H9 (cell line): ENCODE measurements around the gene SCGN. TPM values are rescaled to one million over a fixed set of nuclear protein-coding genes. Genes with fewer than 3 reads are reported as not detected.

Experiments
- DNase-seq: peaks from one replicate; pipeline ENCODE4 v3.0.0-alpha.2; 2017
- H2AFZ ChIP-seq: one replicate; pipeline ENCODE4 v1.6.1; 2013; ENCODE audit warnings: mild to moderate bottlenecking, low read length, control low read depth, moderate library complexity
- H2AK5ac ChIP-seq: 2 replicates; pipeline ENCODE4 v1.6.1; 2013; ENCODE audit warnings: low read length, control low read depth, mixed read lengths; ENCODE audit not compliant: insufficient read length
- H2BK120ac ChIP-seq: one replicate; pipeline ENCODE4 v1.6.1; 2013; ENCODE audit warnings: low read depth, mild to moderate bottlenecking, low read length, control low read depth, inconsistent platforms; ENCODE audit not compliant: poor library complexity, severe bottlenecking
- H2BK12ac ChIP-seq: 2 replicates; pipeline ENCODE4 v1.6.1; 2013; ENCODE audit warnings: low read length, control low read depth, mixed read lengths, low read depth; ENCODE audit not compliant: insufficient read length
- H2BK15ac ChIP-seq: 2 replicates; pipeline ENCODE4 v1.6.1; 2013; ENCODE audit warnings: low read depth, low read length, control low read depth
- H2BK20ac ChIP-seq: one replicate; pipeline ENCODE4 v1.6.1; 2013; ENCODE audit warnings: low read depth, mild to moderate bottlenecking, low read length, control low read depth, inconsistent platforms; ENCODE audit not compliant: poor library complexity, severe bottlenecking
- H2BK5ac ChIP-seq: 2 replicates; pipeline ENCODE4 v1.6.1; 2013; ENCODE audit warnings: low read length, control low read depth, mixed read lengths; ENCODE audit not compliant: insufficient read length
- H3K14ac ChIP-seq: 2 replicates; pipeline ENCODE4 v1.6.1; 2013; ENCODE audit warnings: low read length, control low read depth; ENCODE audit not compliant: insufficient read depth
- H3K18ac ChIP-seq: 2 replicates; pipeline ENCODE4 v1.6.1; 2013; ENCODE audit warnings: low read depth, mild to moderate bottlenecking, mixed read lengths, low read length, control low read depth; ENCODE audit not compliant: insufficient read length
- H3K23ac ChIP-seq: 2 replicates; pipeline ENCODE4 v1.6.1; 2013; ENCODE audit warnings: low read length, control low read depth, mixed read lengths, low read depth; ENCODE audit not compliant: insufficient read length
- H3K23me2 ChIP-seq: 2 replicates; pipeline ENCODE4 v1.6.1; 2013; ENCODE audit warnings: low read depth, mild to moderate bottlenecking, mixed read lengths, low read length, control low read depth; ENCODE audit not compliant: insufficient read length, poor library complexity, severe bottlenecking
- H3K27ac ChIP-seq: 2 replicates; pipeline ENCODE4 v1.5.1; 2013; ENCODE audit warnings: low read length, control low read depth, mixed read lengths, low read depth; ENCODE audit not compliant: insufficient read length
- H3K27me3 ChIP-seq: 2 replicates; pipeline ENCODE4 v1.6.1; 2013; ENCODE audit warnings: low read length, control low read depth, inconsistent platforms; ENCODE audit not compliant: insufficient read depth
- H3K4ac ChIP-seq: 2 replicates; pipeline ENCODE4 v1.6.1; 2013; ENCODE audit warnings: low read depth, mild to moderate bottlenecking, control low read depth, inconsistent platforms, low read length, moderate library complexity
- H3K4me1 ChIP-seq: 2 replicates; pipeline ENCODE4 v1.6.1; 2013; ENCODE audit warnings: low read length, control low read depth, inconsistent platforms; ENCODE audit not compliant: insufficient read depth
- H3K4me2 ChIP-seq: 2 replicates; pipeline ENCODE4 v1.6.1; 2013; ENCODE audit warnings: low read length, control low read depth, mixed read lengths; ENCODE audit not compliant: insufficient read length, insufficient read depth
- H3K56ac ChIP-seq: 2 replicates; pipeline ENCODE4 v1.6.1; 2013; ENCODE audit warnings: low read depth, mild to moderate bottlenecking, mixed read lengths, low read length, control low read depth; ENCODE audit not compliant: insufficient read length
- H3K79me1 ChIP-seq: 2 replicates; pipeline ENCODE4 v1.6.1; 2013; ENCODE audit warnings: low read depth, mild to moderate bottlenecking, moderate library complexity, low read length, control low read depth, inconsistent platforms; ENCODE audit not compliant: insufficient read depth, poor library complexity, severe bottlenecking
- H3K79me2 ChIP-seq: 2 replicates; pipeline ENCODE4 v1.6.1; 2013; ENCODE audit warnings: low read length, control low read depth, inconsistent platforms; ENCODE audit not compliant: insufficient read depth
- H3K9ac ChIP-seq: 2 replicates; pipeline ENCODE4 v1.6.1; 2013; ENCODE audit warnings: low read length, control low read depth, mixed read lengths; ENCODE audit not compliant: insufficient read length; ENCODE audit errors: extremely low read depth
- H3K9me3 ChIP-seq: one replicate; pipeline ENCODE4 v1.6.1; 2013; ENCODE audit warnings: low read depth, low read length, inconsistent platforms; ENCODE audit not compliant: control insufficient read depth
- H3T11ph ChIP-seq: one replicate; pipeline ENCODE4 v1.6.1; 2013; ENCODE audit warnings: mild to moderate bottlenecking, low read length, control low read depth, inconsistent platforms
- H4K20me1 ChIP-seq: one replicate; pipeline ENCODE4 v1.6.1; 2013; ENCODE audit not compliant: control insufficient read depth, insufficient read length, insufficient read depth
- H4K5ac ChIP-seq: 2 replicates; pipeline ENCODE4 v1.6.1; 2013; ENCODE audit warnings: low read depth, mild to moderate bottlenecking, mixed read lengths, low read length, control low read depth; ENCODE audit not compliant: insufficient read length
- H4K8ac ChIP-seq: replicated peaks from 2 replicates; pipeline ENCODE4 v1.6.1; 2013; ENCODE audit warnings: low read length, control low read depth, mixed read lengths, low read depth; ENCODE audit not compliant: insufficient read length
- H4K91ac ChIP-seq: 2 replicates; pipeline ENCODE4 v1.6.1; 2013; ENCODE audit warnings: low read depth, mild to moderate bottlenecking, moderate library complexity, mixed read lengths, low read length, control low read depth; ENCODE audit not compliant: insufficient read length
- H3K27ac Mint-ChIP-seq, 3 experiments: 2 replicates in 2 of 3; 3 replicates in 1 of 3; pipeline ENCODE4 v1.8.0; 2020 to 2021; ENCODE audit warnings: mixed read lengths in 3 of 3, mild to moderate bottlenecking in 1 of 3, moderate library complexity in 1 of 3
- H3K27me3 Mint-ChIP-seq: 2 replicates; pipeline ENCODE4 v1.8.0; 2021; ENCODE audit warnings: low read depth, mild to moderate bottlenecking, moderate library complexity, mixed read lengths
- H3K36me3 Mint-ChIP-seq, 3 experiments: 2 replicates in 2 of 3; 3 replicates in 1 of 3; pipeline ENCODE4 v1.8.0; 2020 to 2021; ENCODE audit warnings: low read depth in 3 of 3, mixed read lengths in 3 of 3; ENCODE audit not compliant: insufficient read depth in 1 of 3
- H3K4me1 Mint-ChIP-seq, 2 experiments: 2 replicates each; pipeline ENCODE4 v1.8.0; 2020; ENCODE audit warnings: mixed read lengths in 2 of 2
- H3K4me3 Mint-ChIP-seq, 2 experiments: 2 replicates in 1 of 2; 3 replicates in 1 of 2; pipeline ENCODE4 v1.8.0; 2020 to 2021; ENCODE audit warnings: mild to moderate bottlenecking in 2 of 2, mixed read lengths in 2 of 2, moderate library complexity in 1 of 2
- H3K9me3 Mint-ChIP-seq, 2 experiments: 2 replicates in 1 of 2; 3 replicates in 1 of 2; pipeline ENCODE4 v1.8.0; 2020; ENCODE audit warnings: mild to moderate bottlenecking in 2 of 2, mixed read lengths in 2 of 2, moderate library complexity in 1 of 2
- CTCF ChIP-seq: fragments of 200-600 bp; sonication (generic); conservative IDR thresholded peaks from 3 replicates; pipeline ENCODE4 v1.8.0; 2021; ENCODE audit warnings: antibody characterized with exemption, mild to moderate bottlenecking
- WGBS: extraction: QIAGEN DNeasy Blood & Tissue Kit; methylation state at CpG from one replicate; pipeline ENCODE4 v1.1.7; 2013; ENCODE audit warnings: missing lambda C conversion rate, low lambda C conversion rate, mixed read lengths; ENCODE audit not compliant: insufficient read length; ENCODE audit errors: extremely low coverage; 5-methylcytosine and 5-hydroxymethylcytosine counted together
- total RNA-seq: library from RNA; stranded (reverse); gene quantifications from 2 replicates; pipeline ENCODE4 v1.2.1, GENCODE V29; 2021

The SCGN gene
- total RNA-seq, 1 experiment from 2014 or later = not detected

GRCh38 chr6:25603251-25603650 lies 48.8 kb upstream of the SCGN start:
- no peak for DNase-seq
- H3K79me1 ChIP-seq = no peaks in the 10 kb centered on the region
- no peak overlapping the region for H4K8ac ChIP-seq
- H3K23me2 ChIP-seq = no peaks in the 10 kb centered on the region
- no peak overlapping the region for H4K91ac ChIP-seq
- H3K4me2 ChIP-seq = no peak overlapping the region
- H3K23ac ChIP-seq = no peak overlapping the region
- no peak overlapping the region for H4K5ac ChIP-seq
- H2BK20ac ChIP-seq = no peak overlapping the region
- H2AK5ac ChIP-seq = no peak overlapping the region
- H3K9ac ChIP-seq = no peak overlapping the region
- H3K4me1 Mint-ChIP-seq = peaks cover 6 to 7% of the 10 kb centered on the region in 2 experiments; a peak in 3 of 4 replicates
- TF ChIP-seq CTCF = no peak
- no peak overlapping the region for H2BK12ac ChIP-seq
- no peak overlapping the region for H2BK5ac ChIP-seq
- WGBS = no CpG with 5 or more reads among the region's 1 CpG
- no peak overlapping the region for H3K4me3 Mint-ChIP-seq
- H3K27ac Mint-ChIP-seq = peak overlapping the region in 1 of 3 experiments; percentile 37; a peak in 1 of 7 replicates
- no peak overlapping the region for H3T11ph ChIP-seq
- no peak overlapping the region for H3K14ac ChIP-seq
- no peaks in the 10 kb centered on the region for H4K20me1 ChIP-seq
- no peaks in the 10 kb centered on the region for H3K79me2 ChIP-seq
- H3K18ac ChIP-seq = no peak overlapping the region
- H3K27me3 Mint-ChIP-seq = no peaks in the 10 kb centered on the region
- no peak overlapping the region for H3K27ac ChIP-seq
- H2AFZ ChIP-seq = no peak overlapping the region
- H3K4ac ChIP-seq = no peak overlapping the region
- H2BK120ac ChIP-seq = no peak overlapping the region
- no peak overlapping the region for H3K56ac ChIP-seq
- no peaks in the 10 kb centered on the region for H3K9me3 Mint-ChIP-seq
- no peaks in the 10 kb centered on the region for H3K4me1 ChIP-seq
- peaks cover 3 to 5% (median 3%) of the 10 kb centered on the region in 3 experiments; a peak in 6 of 7 replicates for H3K36me3 Mint-ChIP-seq
- H3K9me3 ChIP-seq = no peaks in the 10 kb centered on the region
- H3K27me3 ChIP-seq = no peaks in the 10 kb centered on the region
- H2BK15ac ChIP-seq = no peak overlapping the region; the same call in 1 of the 2 replicates
